GM19193 (cell line): ENCODE measurements around the gene SLC4A3.

Source experiments
- POLR2A ChIP-seq: IDR thresholded peaks from 4 replicates; pipeline ENCODE4 v1.6.1; 2011; ENCODE audit not compliant: insufficient read depth, insufficient read length; ENCODE audit errors: extremely low read depth

The SLC4A3 gene, protein sequence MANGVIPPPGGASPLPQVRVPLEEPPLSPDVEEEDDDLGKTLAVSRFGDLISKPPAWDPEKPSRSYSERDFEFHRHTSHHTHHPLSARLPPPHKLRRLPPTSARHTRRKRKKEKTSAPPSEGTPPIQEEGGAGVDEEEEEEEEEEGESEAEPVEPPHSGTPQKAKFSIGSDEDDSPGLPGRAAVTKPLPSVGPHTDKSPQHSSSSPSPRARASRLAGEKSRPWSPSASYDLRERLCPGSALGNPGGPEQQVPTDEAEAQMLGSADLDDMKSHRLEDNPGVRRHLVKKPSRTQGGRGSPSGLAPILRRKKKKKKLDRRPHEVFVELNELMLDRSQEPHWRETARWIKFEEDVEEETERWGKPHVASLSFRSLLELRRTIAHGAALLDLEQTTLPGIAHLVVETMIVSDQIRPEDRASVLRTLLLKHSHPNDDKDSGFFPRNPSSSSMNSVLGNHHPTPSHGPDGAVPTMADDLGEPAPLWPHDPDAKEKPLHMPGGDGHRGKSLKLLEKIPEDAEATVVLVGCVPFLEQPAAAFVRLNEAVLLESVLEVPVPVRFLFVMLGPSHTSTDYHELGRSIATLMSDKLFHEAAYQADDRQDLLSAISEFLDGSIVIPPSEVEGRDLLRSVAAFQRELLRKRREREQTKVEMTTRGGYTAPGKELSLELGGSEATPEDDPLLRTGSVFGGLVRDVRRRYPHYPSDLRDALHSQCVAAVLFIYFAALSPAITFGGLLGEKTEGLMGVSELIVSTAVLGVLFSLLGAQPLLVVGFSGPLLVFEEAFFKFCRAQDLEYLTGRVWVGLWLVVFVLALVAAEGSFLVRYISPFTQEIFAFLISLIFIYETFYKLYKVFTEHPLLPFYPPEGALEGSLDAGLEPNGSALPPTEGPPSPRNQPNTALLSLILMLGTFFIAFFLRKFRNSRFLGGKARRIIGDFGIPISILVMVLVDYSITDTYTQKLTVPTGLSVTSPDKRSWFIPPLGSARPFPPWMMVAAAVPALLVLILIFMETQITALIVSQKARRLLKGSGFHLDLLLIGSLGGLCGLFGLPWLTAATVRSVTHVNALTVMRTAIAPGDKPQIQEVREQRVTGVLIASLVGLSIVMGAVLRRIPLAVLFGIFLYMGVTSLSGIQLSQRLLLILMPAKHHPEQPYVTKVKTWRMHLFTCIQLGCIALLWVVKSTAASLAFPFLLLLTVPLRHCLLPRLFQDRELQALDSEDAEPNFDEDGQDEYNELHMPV

DNA sequence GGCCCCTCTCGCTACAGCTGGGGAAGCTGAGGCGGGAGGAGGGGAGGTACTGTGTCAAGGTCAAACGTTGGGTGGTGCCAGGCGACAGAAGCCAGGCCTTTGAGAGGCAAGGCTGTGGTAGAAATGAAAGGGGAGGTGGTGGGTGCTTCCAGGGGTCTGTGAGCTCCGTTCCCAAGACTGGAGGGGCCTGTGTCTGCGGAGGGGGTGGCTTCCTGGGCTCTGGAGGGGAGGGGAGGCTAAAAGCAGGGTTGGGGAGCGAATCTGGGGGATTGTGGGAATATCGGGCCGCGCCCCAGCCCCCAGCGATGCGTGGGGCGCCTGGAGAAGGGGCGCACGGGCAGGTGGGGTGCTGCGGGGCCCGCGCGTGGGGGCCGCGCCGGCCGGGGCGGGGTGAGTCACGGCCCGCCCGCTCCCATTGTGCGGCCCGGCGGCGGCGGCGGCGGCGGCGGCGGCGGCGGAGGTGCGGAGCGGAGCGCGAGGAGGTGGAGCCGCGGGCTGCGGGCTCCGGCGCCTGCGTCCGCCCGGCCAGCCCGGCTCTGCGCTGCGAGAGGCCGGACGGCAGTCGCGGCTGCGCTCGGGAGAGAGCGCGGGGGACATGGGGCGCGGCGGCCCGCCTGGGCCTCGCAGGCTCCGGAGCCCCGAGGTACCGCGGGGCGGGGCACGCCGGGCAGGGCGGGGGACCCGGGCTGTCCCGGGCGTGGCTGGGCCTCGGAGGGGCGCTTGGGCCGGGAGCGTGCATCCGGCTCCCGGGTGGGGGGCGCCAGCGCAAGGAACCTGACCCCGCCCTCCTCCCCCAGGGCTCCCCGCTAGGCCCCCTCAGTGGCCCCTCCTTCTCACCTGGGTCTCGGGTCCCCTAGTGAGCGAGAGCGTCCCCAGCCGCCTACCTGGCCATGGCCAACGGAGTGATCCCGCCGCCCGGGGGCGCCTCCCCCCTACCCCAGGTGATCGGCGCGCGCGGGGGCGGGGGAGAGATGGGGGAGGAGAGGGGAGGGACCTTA lies at the start of gene SLC4A3:
Gene SLC4A3, plus strand, starts transcription at position 528 of the 998 bp plus-strand sequence. Its CDS starts 363 bp downstream, at position 891.
- TF ChIP-seq POLR2A: no peak

DNA sequence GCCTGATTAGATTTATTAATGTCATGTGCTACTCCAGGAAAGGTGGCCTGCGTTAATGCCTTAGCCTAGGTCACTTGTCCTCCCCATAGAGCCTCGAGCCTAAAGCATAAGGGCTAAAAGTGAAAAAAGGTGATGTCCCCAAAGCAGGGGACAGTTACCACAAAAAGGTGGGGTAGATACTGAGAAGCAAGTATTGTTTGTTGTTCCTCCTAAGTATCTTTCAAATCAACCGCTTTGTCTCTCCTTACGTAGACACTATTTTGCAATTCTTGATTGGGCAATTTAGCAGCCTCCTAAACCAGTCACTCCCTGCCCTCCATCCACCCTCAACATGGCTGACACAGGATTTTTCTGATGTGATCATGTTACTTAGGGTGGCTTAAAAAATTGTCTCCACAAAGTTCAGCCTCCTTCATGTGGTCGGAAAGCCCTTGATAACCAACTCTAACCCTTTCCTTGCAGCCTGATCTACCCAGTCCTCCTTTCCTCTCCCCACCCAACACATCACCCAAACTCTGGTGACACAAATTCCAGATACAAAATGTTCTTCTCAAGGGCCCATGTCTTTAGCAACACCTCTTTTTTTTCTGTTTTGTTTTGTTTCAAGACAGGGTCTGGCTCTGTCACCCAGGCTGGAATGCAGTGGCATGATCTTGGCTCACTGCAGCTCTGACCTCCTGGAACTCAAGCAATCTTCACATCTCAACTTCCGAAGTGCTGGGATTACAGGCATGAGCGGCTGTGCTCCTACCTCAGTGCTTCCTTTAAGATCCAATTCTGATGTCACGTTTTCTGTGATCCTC lies 48.4 kb upstream of the SLC4A3 start:
- TF ChIP-seq POLR2A: no peak

DNA sequence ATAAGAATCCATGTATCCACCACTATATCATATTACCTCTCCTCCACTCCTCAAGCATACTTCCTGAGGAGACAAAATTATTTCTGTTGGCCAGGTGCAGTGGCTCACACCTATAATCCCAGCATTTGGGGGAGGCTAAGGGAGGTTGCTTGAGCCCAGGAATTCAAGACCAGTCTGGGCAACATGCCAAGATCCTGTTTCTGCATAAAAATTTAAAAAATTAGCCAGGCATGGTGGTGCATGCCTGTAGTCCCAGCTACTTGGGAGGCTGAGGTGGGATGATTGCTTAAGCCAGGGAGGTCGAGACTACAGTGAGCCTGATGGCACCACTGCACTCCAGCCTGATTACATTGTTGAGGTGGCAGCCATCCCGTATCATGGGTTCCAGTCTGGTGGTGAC lies 46.1 kb upstream of the SLC4A3 start:
- no peak for TF ChIP-seq POLR2A

DNA sequence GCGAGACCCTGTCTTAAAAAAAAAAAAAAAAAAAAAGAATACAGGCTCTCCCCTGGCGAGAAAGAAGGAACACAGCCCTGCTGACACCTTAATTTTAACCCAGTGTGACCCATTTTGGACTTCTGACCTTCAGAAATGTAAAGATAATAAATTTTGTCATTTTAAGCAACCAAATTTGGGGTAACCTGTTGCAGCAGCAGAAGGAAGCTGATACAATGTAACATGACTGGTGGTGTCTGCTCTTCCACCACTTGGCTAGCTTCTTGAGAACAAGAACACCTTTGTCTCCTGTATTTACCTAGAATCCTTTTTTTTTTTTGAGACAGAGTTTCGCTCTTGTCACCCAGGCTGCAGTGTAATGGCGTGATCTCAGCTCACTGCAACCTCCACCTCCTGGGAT lies 36.3 kb upstream of the SLC4A3 start:
- TF ChIP-seq POLR2A: no peak

DNA sequence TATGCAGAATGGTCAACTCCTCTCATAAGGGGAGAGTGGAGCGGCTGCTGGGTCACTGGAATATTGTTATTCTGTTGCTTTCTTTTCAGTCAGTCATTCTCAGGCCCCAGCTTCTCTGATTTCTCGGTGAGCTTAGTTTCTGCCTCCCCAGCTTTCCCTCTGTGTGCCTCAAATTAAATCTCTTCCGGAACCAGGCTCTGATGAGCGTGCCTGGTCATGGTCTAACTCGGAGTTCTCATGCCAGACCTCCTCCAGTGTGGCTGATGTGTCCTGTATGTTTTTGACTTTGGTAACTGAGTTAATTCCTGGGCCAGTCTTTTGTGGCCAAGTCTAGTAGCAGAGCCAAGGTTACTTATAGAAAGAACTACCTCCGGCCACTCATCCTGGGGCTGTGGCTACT lies 34.7 kb upstream of the SLC4A3 start:
- TF ChIP-seq POLR2A: no peak

DNA sequence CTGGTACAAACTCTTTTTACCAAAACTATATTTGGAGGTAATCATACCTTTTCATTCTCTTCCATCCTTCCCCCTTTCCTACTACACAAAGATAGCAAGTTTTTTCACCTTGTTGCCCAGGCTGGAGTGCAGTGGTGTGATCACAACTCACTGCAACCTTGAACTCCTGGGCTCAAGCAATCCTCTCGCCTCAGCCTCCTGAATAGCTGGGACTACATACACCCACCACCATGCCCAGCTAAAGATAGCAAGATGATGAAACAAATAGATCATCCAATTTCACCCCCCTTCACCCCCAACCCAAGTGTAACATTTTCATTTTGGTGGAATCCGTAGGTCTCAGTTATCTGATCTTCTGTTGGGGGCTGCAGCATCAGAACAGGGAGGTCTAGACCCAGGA lies 34.3 kb upstream of the SLC4A3 start:
- TF ChIP-seq POLR2A: no peak

DNA sequence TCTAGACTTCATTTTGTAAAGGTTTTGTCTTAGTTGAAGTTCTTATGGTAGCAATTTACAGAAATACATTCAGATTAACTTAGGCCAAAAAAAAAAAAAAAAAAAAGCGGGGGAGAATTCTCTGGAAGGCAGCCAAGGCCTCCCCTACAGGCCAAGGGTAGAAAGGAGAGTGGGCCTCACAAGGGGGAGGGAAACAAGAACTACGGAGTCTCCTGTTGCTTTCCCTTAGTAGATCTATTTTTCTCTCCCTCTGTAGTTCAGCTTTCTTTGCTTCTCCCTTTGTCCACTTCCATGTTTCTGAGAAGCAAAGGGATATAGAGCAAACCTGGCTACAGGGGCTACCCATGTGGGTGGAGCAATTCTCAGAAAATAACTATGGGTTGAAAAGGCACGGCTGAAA lies 32.2 kb upstream of the SLC4A3 start:
- no peak for TF ChIP-seq POLR2A

DNA sequence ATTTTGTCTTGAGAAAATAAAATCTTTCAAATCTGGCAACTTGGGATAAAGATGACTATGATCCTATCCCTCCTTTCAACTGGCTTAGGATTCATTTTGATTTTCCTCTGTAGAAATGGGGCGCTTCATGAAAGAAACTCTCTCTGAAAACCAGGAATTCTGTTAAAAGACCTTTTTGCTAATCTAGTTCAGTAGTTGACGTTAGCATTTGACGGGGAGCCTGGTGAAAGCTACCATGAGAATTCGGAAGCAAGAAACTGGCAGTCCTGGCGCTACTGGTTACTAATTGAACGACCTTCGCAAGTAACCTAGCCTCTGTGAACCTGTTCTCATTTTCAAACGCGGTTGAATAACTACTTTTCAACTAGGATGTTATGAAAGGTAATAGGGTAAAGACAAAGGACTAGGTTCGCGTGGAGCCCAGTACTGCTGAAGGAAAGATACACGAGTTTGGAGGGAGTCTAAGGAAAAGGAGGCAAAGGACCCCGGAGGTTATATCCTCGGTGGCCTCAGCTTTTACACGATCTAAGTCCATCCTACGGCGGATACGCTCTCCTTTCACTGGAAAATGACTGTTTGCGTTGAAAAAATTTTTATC lies 30.4 kb upstream of the SLC4A3 start:
- no peak for TF ChIP-seq POLR2A

DNA sequence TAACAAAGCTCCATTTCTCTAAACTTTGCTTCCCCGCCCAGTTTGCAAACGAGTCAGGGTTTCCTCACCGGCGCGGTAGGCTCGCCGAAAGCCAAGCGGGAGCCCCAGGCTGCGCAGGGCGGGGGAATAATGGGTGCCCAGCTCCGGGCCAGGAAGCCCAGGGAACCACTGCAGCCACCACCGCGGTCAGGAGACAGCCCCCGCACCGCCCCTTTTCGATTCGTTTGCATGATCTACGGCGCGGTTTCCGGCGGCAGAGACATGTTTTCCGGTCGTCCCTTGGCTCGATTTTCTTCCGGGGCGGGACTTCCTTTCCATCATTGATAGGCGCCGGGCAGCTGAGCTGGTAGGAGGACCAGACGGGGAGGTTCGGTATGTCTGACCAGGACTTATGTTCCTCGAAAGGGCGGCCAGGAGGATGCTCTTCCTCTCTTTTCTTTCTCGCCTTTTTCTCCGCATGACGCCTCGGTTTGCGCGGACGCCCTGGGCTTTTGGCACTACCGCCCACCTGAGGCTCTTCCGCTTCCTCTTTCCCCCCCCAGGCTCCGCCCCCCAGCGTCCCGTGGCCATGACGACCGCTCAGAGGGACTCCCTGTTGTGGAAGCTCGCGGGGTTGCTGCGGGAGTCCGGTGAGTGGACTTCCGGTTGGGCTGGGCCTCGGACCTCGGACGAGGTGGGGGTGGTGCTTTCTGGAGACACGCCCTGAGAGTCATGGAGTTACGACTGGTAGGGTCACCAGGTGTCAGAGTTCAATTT lies 29.7 kb upstream of the SLC4A3 start, which contains the start of gene STK11IP:
Gene STK11IP, plus strand, starts transcription at position 306 of the 756 bp plus-strand sequence. Its CDS starts 263 bp downstream, at position 569.
- TF ChIP-seq POLR2A: peak; percentile 97

DNA sequence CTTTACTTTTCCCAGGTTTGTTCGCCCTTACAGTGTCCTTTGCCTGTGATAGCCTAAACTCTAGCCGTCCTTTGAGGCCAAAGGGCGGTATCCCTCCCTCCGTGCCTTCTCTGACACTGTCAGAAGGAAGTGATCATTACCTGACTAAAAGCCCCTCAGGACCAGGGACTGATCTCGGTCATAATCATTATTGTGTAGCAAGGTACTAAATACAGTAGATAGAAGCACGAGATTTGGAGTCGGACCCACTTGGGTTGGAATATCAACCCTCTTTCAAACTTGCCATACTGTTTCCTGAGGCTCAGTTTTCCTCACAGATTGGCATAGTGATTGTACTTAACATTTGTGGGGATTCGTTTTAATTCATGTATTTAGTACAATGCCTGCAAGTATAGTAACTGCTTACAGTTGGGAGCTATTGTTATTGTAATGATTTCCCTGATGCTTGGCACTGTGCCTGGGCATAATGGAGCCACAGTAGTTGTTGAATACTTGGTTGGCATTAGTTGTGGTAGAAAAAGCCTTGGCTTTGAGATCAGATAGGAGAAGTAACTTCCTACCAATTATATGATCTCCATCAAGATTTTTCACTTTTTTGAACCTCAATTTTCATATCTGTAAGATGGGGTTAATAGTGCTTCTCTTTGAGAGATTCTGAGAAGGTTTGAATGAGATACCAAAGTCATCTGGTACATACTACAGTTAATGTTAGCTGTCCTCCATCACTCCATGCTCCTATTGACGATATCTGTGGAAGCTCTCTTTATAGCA lies 28.9 kb upstream of the SLC4A3 start:
- no peak for TF ChIP-seq POLR2A

DNA sequence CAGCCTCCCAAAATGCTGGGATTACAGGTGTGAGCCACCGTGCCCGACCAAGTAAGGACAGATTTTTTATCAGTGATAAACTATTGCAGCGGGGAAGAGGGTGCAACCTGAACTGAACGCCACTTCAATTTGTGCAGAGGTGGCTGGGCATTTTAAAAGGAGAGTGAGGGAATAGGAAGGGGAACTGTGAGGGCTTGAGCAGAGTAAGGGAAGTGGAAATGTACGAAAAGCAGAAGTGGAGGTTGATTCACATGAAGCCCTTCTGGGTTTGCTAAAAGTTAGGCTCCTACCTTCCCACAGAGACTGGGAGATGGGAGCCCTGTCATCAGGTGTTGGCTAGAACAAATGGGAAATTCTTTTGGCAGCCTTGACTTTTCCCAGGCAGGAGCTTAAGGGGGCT lies 23.7 kb upstream of the SLC4A3 start:
- no peak for TF ChIP-seq POLR2A

DNA sequence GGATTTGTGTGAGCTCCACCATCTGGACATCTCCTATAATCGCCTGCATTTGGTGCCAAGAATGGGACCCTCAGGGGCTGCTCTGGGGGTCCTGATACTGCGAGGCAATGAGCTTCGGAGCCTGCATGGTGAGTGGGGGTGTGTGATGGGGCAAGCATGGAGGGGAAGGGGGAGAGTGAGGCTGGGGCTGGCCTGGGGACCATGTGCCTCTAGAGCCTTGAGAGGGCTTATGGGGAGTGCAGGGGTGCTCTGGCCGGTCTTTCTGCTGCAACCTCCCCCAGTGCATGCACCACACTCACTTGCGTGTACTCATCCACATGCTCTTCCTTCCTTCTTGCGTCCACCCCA lies 21.8 kb upstream of the SLC4A3 start:
- TF ChIP-seq POLR2A: no peak

DNA sequence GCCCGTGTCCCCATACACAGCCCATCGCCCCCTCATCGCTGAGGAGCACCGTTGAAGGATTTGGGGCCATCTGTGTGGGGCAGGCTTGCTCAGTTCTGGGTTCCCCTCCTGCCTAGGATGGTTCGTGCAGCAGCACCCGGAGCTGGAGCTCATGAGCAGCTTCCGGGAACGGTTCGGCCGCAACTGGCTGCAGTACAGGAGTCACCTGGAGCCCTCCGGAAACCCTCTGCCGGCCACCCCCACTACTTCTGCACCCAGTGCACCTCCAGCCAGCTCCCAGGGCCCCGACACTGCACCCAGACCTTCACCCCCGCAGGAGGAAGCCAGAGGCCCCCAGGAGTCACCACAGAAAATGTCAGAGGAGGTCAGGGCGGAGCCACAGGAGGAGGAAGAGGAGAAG lies 19.5 kb upstream of the SLC4A3 start:
- no peak for TF ChIP-seq POLR2A
